Measurements from ENCODE around the gene RPS4Y1.
A peak's percentile ranks its signal among the peaks of the same experiment; 100 is the strongest.

Gene RPS4Y1

GRCh38 chrY:2885880-2886279, 44.5 kb downstream of the RPS4Y1 start:
- no peak for DNase-seq

- DNase-seq, result peak; percentile 67
These were observed 46.0 kb downstream of the RPS4Y1 start for GRCh38 chrY:2887386-2887785.

GRCh38 chrY:2887955-2888354, 46.6 kb downstream of the RPS4Y1 start:
- peak; percentile 60 for DNase-seq

- DNase-seq, result no peak
These were observed 52.1 kb downstream of the RPS4Y1 start for GRCh38 chrY:2893471-2893870.

- DNase-seq, result no peak
These were observed 54.6 kb downstream of the RPS4Y1 start for GRCh38 chrY:2896050-2896449.

- no peak for DNase-seq
These were observed 66.0 kb downstream of the RPS4Y1 start for GRCh38 chrY:2907356-2907755.

- DNase-seq, result peak; percentile 71
These were observed 71.8 kb downstream of the RPS4Y1 start for GRCh38 chrY:2913066-2913815.
